ENCODE results near the gene OR6J1. TPM values are rescaled to one million over a fixed set of nuclear protein-coding genes. Genes with fewer than 3 reads are reported as not detected.

OR6J1 gene
- total RNA-seq, 1 experiment from 2014 or later, result not detected

DNA sequence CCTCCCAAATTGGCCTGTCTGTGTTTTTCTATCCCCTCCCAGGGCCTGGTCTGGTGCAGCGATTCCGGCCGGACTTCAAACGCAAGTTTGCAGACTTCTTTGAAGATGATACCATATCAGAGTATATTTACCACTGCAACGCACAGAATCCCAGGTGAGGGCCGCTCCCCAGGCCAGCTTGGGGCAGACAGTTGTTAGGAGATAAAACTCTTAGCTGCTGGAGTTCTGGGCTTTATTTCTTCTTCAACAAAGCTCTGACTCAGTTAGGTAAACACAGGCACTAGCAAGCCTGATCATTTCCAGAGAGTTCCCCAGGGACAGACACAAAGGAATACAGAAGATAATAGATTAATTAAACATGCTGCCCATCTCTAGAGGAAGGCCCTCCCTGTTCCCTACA lies 37.8 kb downstream of the OR6J1 start:
- H2AFZ ChIP-seq (ENCODE audit: low read length), result no peak overlapping the region
- peaks cover 47% of the 10 kb centered on the region for H3K4me1 ChIP-seq (ENCODE audit: insufficient read depth, low read length)
- intact Hi-C loops (cut with micrococcal nuclease), result no loop called here
- H3K9me2 ChIP-seq (replicated peaks; ENCODE audit: low read length), result no peaks in the 10 kb centered on the region
- H3F3A ChIP-seq (ENCODE audit: low read length, unreplicated experiment), result peaks cover 10% of the 10 kb centered on the region
- H3K79me2 ChIP-seq (ENCODE audit: low read length), result no peaks in the 10 kb centered on the region
- ATAC-seq, result peak; percentile 85
- H3K9me3 ChIP-seq (ENCODE audit: low read length), result no peaks in the 10 kb centered on the region
- no peak overlapping the region for H3K27ac ChIP-seq (ENCODE audit: low read length)
- H3K4me3 ChIP-seq (ENCODE audit: low read length), result no peak overlapping the region
- H3K4me2 ChIP-seq (ENCODE audit: low read length), result peak overlapping the region; percentile 30; the same call in 1 of the 2 replicates
- ChIA-PET CTCF (interaction anchor here (0.6 kb wide), 1 partner anchor 17 kb away, joined by 3 read pairs; the partner anchor contains the start of gene DAD1), POLR2A (ENCODE audit: unreplicated experiment) (interaction anchor here (0.5 kb wide), 1 partner anchor 815 kb away, joined by 3 read pairs; no protein-coding TSS in a partner anchor)
- no peaks in the 10 kb centered on the region for H4K20me1 ChIP-seq (ENCODE audit: low read length)
- H3K9ac ChIP-seq (ENCODE audit: low read length), result no peak overlapping the region
- no peaks in the 10 kb centered on the region for H3K27me3 ChIP-seq (ENCODE audit: low read length)
- H3K36me3 ChIP-seq (ENCODE audit: low read depth, low read length), result peaks cover 45% of the 10 kb centered on the region
- TF ChIP-seq EZH2 (IDR thresholded peaks at IDR 0.05; ENCODE audit: low read length, unreplicated experiment) (no peak), EZH2phosphoT487 (IDR thresholded peaks at IDR 0.05; ENCODE audit: borderline replicate concordance, low read length) (no peak)
- TF ChIP-seq, protein P1, sequence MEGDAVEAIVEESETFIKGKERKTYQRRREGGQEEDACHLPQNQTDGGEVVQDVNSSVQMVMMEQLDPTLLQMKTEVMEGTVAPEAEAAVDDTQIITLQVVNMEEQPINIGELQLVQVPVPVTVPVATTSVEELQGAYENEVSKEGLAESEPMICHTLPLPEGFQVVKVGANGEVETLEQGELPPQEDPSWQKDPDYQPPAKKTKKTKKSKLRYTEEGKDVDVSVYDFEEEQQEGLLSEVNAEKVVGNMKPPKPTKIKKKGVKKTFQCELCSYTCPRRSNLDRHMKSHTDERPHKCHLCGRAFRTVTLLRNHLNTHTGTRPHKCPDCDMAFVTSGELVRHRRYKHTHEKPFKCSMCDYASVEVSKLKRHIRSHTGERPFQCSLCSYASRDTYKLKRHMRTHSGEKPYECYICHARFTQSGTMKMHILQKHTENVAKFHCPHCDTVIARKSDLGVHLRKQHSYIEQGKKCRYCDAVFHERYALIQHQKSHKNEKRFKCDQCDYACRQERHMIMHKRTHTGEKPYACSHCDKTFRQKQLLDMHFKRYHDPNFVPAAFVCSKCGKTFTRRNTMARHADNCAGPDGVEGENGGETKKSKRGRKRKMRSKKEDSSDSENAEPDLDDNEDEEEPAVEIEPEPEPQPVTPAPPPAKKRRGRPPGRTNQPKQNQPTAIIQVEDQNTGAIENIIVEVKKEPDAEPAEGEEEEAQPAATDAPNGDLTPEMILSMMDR (conservative IDR thresholded peaks at IDR 0.05; ENCODE audit: low read depth, low read length), result no peak
- no TSS peak for BruUV-seq (replicated peaks)
- DNase-seq, result peak; percentile 50

GRCh38 chr14:22602862-22603261 lies 41.3 kb downstream of the OR6J1 start:
- Histone ChIP-seq H3K4me2 (ENCODE audit: low read length) (peak overlapping the region; percentile 55), H3K9ac (ENCODE audit: low read length) (no peak overlapping the region), H3K4me1 (ENCODE audit: insufficient read depth, low read length) (peaks cover 72% of the 10 kb centered on the region), H3F3A (ENCODE audit: low read length, unreplicated experiment) (peaks cover 10% of the 10 kb centered on the region), H3K9me2 (replicated peaks; ENCODE audit: low read length) (no peaks in the 10 kb centered on the region), H3K27ac (ENCODE audit: low read length) (peak overlapping the region; percentile 51), H3K9me3 (ENCODE audit: low read length) (no peaks in the 10 kb centered on the region), H2AFZ (ENCODE audit: low read length) (no peak overlapping the region), H3K79me2 (ENCODE audit: low read length) (peaks cover 16% of the 10 kb centered on the region), H3K36me3 (ENCODE audit: low read depth, low read length) (peaks cover 27% of the 10 kb centered on the region), H3K4me3 (ENCODE audit: low read length) (0 out of 2 replicates have a peak overlapping the region, but pooled peaks have one; percentile 5), H4K20me1 (ENCODE audit: low read length) (no peaks in the 10 kb centered on the region), H3K27me3 (ENCODE audit: low read length) (no peaks in the 10 kb centered on the region)
- peak; percentile 82 for DNase-seq
- BruUV-seq (replicated peaks), result no TSS peak
- intact Hi-C loops (cut with micrococcal nuclease), result no loop called here
- ChIA-PET CTCF (interaction anchor here (0.6 to 0.7 kb wide), 2 partner anchors 55 to 110 kb away, joined by 3 to 5 read pairs; no protein-coding TSS in a partner anchor), POLR2A (ENCODE audit: unreplicated experiment) (interaction anchor here (1.2 kb wide), 1 partner anchor 13 kb away, joined by 5 read pairs; no protein-coding TSS in a partner anchor)
- ATAC-seq, result peak; percentile 16; the same call in 1 of the 2 replicates
- TF ChIP-seq EZH2 (IDR thresholded peaks at IDR 0.05; ENCODE audit: low read length, unreplicated experiment) (no peak), EZH2phosphoT487 (IDR thresholded peaks at IDR 0.05; ENCODE audit: borderline replicate concordance, low read length) (no peak)
- TF ChIP-seq, protein P1 (conservative IDR thresholded peaks at IDR 0.05; ENCODE audit: low read depth, low read length), result no peak

DNA sequence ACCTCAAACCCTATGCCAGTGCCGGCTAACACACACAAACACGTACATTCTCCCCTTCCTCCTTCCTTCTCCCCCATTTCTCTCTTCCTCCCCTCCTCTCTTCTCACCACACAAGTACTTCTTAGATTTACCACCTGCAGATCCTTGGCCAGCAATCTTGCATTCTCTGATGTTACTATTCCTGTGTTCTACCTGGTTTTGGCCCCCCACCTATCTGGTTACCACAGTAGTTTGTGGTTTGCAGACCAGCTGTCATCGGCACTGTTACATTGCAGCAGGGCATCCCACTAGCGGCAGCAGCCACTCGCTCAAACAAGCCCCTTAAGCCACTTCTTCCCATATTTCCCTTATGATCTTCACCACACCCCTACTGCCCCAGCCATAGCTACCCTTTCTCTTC lies 42.2 kb downstream of the OR6J1 start:
- Histone ChIP-seq H3K27me3 (ENCODE audit: low read length) (no peaks in the 10 kb centered on the region), H3F3A (ENCODE audit: low read length, unreplicated experiment) (peaks cover 10% of the 10 kb centered on the region), H3K36me3 (ENCODE audit: low read depth, low read length) (peaks cover 18% of the 10 kb centered on the region), H3K27ac (ENCODE audit: low read length) (peak overlapping the region; percentile 51), H3K4me3 (ENCODE audit: low read length) (no peak overlapping the region), H3K9me3 (ENCODE audit: low read length) (no peaks in the 10 kb centered on the region), H3K9me2 (replicated peaks; ENCODE audit: low read length) (no peaks in the 10 kb centered on the region), H3K9ac (ENCODE audit: low read length) (no peak overlapping the region), H3K4me1 (ENCODE audit: insufficient read depth, low read length) (peaks cover 77% of the 10 kb centered on the region), H3K4me2 (ENCODE audit: low read length) (peak overlapping the region; percentile 55), H4K20me1 (ENCODE audit: low read length) (no peaks in the 10 kb centered on the region), H3K79me2 (ENCODE audit: low read length) (peaks cover 16% of the 10 kb centered on the region), H2AFZ (ENCODE audit: low read length) (no peak overlapping the region)
- CTCF ChIA-PET, result interaction anchor here (0.8 kb wide), 1 partner anchor 32 kb away, joined by 3 read pairs; no protein-coding TSS in a partner anchor
- no peak for TF ChIP-seq EZH2 (IDR thresholded peaks at IDR 0.05; ENCODE audit: low read length, unreplicated experiment)
- TF ChIP-seq, protein P1 (conservative IDR thresholded peaks at IDR 0.05; ENCODE audit: low read depth, low read length), result no peak
- no TSS peak for BruUV-seq (replicated peaks)
- ATAC-seq (no peak), DNase-seq (no peak)
- intact Hi-C loops (cut with micrococcal nuclease), result no loop called here
- POLR2A ChIA-PET (ENCODE audit: unreplicated experiment), result interaction anchor here (0.6 to 1.2 kb wide), 2 partner anchors 12 to 49 kb away, joined by 3 to 5 read pairs; no protein-coding TSS in a partner anchor

Measured in PC-3 (cell line).